SKM-1 (cell line): ENCODE results near the gene YEATS4.
"Not testable (repeated sequence)": the region's sequence is repeated elsewhere in the genome, so short reads cannot be mapped to it uniquely, and the experiment has no call there.

Source experiments
- DNase-seq: peaks from one replicate; lab custom pipeline; 2025; ENCODE audit not compliant: unreplicated experiment; lab: John Stamatoyannopoulos, UW

YEATS4 gene

GRCh38 chr12:69359531-69360347, at the start of gene YEATS4:
Gene YEATS4, plus strand, starts transcription at chr12:69359743. Its CDS starts 230 bp downstream, at chr12:69359973.
- DNase-seq, result peak; percentile 65

GRCh38 chr12:69313209-69313608, 46.3 kb upstream of the YEATS4 start:
- no peak for DNase-seq

GRCh38 chr12:69316784-69317183, 42.8 kb upstream of the YEATS4 start:
- DNase-seq, result not testable (repeated sequence)

GRCh38 chr12:69317233-69317632, 42.3 kb upstream of the YEATS4 start:
- not testable (repeated sequence) for DNase-seq

GRCh38 chr12:69318225-69318624, 41.3 kb upstream of the YEATS4 start:
- DNase-seq, result no peak

- no peak for DNase-seq
Observed at GRCh38 chr12:69321351-69321750, 38.2 kb upstream of the YEATS4 start.

GRCh38 chr12:69324797-69325466, 34.6 kb upstream of the YEATS4 start:
- no peak for DNase-seq

GRCh38 chr12:69328426-69328825, 31.1 kb upstream of the YEATS4 start:
- DNase-seq, result no peak

GRCh38 chr12:69329669-69330428, 29.7 kb upstream of the YEATS4 start:
- DNase-seq, result no peak

GRCh38 chr12:69330475-69331473, 28.8 kb upstream of the YEATS4 start:
- DNase-seq, result no peak

GRCh38 chr12:69331519-69331908, 28.0 kb upstream of the YEATS4 start:
- DNase-seq, result no peak

- DNase-seq, result no peak
Observed at GRCh38 chr12:69331909-69332684, 27.4 kb upstream of the YEATS4 start.

GRCh38 chr12:69332815-69333358, 26.7 kb upstream of the YEATS4 start:
- DNase-seq, result no peak

GRCh38 chr12:69334158-69334557, 25.4 kb upstream of the YEATS4 start:
- no peak for DNase-seq

- no peak for DNase-seq
Observed at GRCh38 chr12:69337311-69338090, 22.0 kb upstream of the YEATS4 start.

GRCh38 chr12:69338120-69338859, 21.3 kb upstream of the YEATS4 start:
- peak; percentile 53 for DNase-seq

- no peak for DNase-seq
Observed at GRCh38 chr12:69338936-69339335, 20.6 kb upstream of the YEATS4 start.

GRCh38 chr12:69339999-69340398, 19.5 kb upstream of the YEATS4 start:
- no peak for DNase-seq
